Hepatocyte (in vitro differentiated cells): Measurements from ENCODE around the gene IMP3. TPM values are rescaled to one million over a fixed set of nuclear protein-coding genes. Genes with fewer than 3 reads are reported as not detected.

ENCODE experiments used
- DNase-seq: peaks from one replicate; pipeline ENCODE4 v3.0.0-alpha.2; 2016; ENCODE audit warnings: low spot score
- H2AFZ ChIP-seq: fragments of 200-600 bp; sonication (generic); 2 replicates; pipeline ENCODE4 v1.6.0; 2016; ENCODE audit warnings: antibody characterized with exemption, mild to moderate bottlenecking
- H3K27ac ChIP-seq: fragments of 200-600 bp; sonication (generic); 2 replicates; pipeline ENCODE4 v1.5.1; 2016; ENCODE audit warnings: mild to moderate bottlenecking
- H3K27me3 ChIP-seq: fragments of 200-600 bp; sonication (generic); 2 replicates; pipeline ENCODE4 v1.6.1; 2016
- H3K36me3 ChIP-seq: fragments of 200-600 bp; sonication (generic); replicated peaks from 2 replicates; pipeline ENCODE4 v1.5.1; 2016; ENCODE audit warnings: low read depth; ENCODE audit not compliant: insufficient read depth
- H3K4me1 ChIP-seq: fragments of 200-600 bp; sonication (generic); 2 replicates; pipeline ENCODE4 v1.5.1; 2016; ENCODE audit warnings: mild to moderate bottlenecking, moderate library complexity; ENCODE audit not compliant: insufficient read depth
- H3K4me2 ChIP-seq: fragments of 200-600 bp; sonication (generic); 2 replicates; pipeline ENCODE4 v1.6.0; 2016
- H3K4me3 ChIP-seq: fragments of 200-600 bp; sonication (generic); 2 replicates; pipeline ENCODE4 v1.5.1; 2016; ENCODE audit warnings: mild to moderate bottlenecking
- H3K79me2 ChIP-seq: fragments of 200-600 bp; sonication (generic); 2 replicates; pipeline ENCODE4 v1.6.0; 2017; ENCODE audit warnings: mild to moderate bottlenecking
- H3K9me2 ChIP-seq: fragments of 200-600 bp; sonication (generic); replicated peaks from 2 replicates; pipeline ENCODE4 v1.6.0; 2017; ENCODE audit warnings: mild to moderate bottlenecking; ENCODE audit not compliant: insufficient read depth
- H3K9me3 ChIP-seq: fragments of 200-600 bp; sonication (generic); 2 replicates; pipeline ENCODE4 v1.5.1; 2016; ENCODE audit warnings: low read depth, mild to moderate bottlenecking
- H4K20me1 ChIP-seq: fragments of 200-600 bp; sonication (generic); 2 replicates; pipeline ENCODE4 v1.6.0; 2016; ENCODE audit warnings: mild to moderate bottlenecking; ENCODE audit not compliant: insufficient read depth, poor library complexity, severe bottlenecking
- EZH2 ChIP-seq: fragments of 200-600 bp; sonication (generic); IDR thresholded peaks from 2 replicates; pipeline ENCODE4 v1.6.1; 2016; ENCODE audit warnings: antibody characterized with exemption, mild to moderate bottlenecking, borderline replicate concordance
- EZH2phosphoT487 ChIP-seq: fragments of 200-600 bp; sonication (generic); IDR thresholded peaks from one replicate; pipeline ENCODE4 v1.6.1; 2018; ENCODE audit warnings: antibody characterized with exemption, mild to moderate bottlenecking, low read depth, moderate library complexity; ENCODE audit not compliant: unreplicated experiment, severe bottlenecking
- WGBS: methylation state at CpG from one replicate; pipeline ENCODE4 v1.1.6; 2016; ENCODE audit warnings: low lambda C conversion rate; ENCODE audit errors: missing lambda C conversion rate; 5-methylcytosine and 5-hydroxymethylcytosine counted together
- polyA plus RNA-seq: library from polyadenylated mRNA; unstranded; fragments of >200 nt; fragmentation: Nextera tagmentation; extraction: Ambion mirVana; gene quantifications from 2 replicates; pipeline ENCODE4 v1.2.1, GENCODE V29; 2016
- total RNA-seq: library from RNA; depleted of rRNA; stranded (reverse); fragments of >200 nt; gene quantifications from 2 replicates; pipeline ENCODE4 v1.2.3, GENCODE V29; 2014
- TF ChIP-seq, protein P1 (sequence below): fragments of 200-600 bp; sonication (generic); IDR thresholded peaks from 2 replicates; pipeline ENCODE4 v1.5.1; 2016; ENCODE audit warnings: antibody characterized with exemption, mild to moderate bottlenecking; ENCODE audit not compliant: poor library complexity

The IMP3 gene
- total and polyA plus RNA-seq, 2 experiments from 2014 or later = 144 to 155 TPM

DNA sequence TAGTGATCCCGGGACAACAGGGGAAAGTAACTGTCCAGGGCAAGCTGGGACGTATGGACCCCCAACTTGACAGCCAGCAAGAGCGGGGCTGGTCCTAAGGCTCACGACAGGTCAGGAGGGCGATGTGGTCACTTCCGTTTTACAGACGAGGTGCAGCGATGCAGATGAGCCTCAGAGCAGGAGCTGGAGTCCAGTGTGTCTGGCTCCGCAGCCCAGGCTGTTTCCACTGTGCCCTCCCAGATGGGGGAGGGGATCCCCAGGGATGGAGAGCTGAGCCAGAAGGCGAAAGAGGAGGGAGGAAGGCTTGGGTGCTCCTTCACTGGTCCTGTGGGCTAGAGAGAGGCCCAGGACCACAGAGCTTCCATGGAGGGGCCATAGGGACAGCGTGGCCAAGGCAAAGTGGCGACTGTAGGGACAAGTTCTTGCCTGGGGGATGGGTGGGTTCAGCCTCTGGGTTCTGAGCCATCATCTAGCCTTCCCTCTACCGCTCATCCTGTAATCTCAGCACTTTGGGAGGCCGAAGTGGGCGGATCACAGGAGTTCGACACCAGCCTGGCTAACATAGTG, 13.4 kb upstream of the IMP3 start:
- Histone ChIP-seq H3K9me3 (no peaks in the 10 kb centered on the region), H3K4me1 (peaks cover 50% of the 10 kb centered on the region), H3K27me3 (no peaks in the 10 kb centered on the region), H3K79me2 (peaks cover 86% of the 10 kb centered on the region), H3K27ac (no peak overlapping the region), H3K36me3 (no peaks in the 10 kb centered on the region), H3K4me3 (no peak overlapping the region), H3K9me2 (no peaks in the 10 kb centered on the region), H4K20me1 (peaks cover 66% of the 10 kb centered on the region), H2AFZ (no peak overlapping the region), H3K4me2 (peak overlapping the region; percentile 95)
- 88% methylated on average over 16 of the region's 16 CpGs for WGBS
- no peak for DNase-seq
- TF ChIP-seq, protein P1, sequence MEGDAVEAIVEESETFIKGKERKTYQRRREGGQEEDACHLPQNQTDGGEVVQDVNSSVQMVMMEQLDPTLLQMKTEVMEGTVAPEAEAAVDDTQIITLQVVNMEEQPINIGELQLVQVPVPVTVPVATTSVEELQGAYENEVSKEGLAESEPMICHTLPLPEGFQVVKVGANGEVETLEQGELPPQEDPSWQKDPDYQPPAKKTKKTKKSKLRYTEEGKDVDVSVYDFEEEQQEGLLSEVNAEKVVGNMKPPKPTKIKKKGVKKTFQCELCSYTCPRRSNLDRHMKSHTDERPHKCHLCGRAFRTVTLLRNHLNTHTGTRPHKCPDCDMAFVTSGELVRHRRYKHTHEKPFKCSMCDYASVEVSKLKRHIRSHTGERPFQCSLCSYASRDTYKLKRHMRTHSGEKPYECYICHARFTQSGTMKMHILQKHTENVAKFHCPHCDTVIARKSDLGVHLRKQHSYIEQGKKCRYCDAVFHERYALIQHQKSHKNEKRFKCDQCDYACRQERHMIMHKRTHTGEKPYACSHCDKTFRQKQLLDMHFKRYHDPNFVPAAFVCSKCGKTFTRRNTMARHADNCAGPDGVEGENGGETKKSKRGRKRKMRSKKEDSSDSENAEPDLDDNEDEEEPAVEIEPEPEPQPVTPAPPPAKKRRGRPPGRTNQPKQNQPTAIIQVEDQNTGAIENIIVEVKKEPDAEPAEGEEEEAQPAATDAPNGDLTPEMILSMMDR = no peak
- TF ChIP-seq EZH2phosphoT487 (no peak), EZH2 (no peak)

DNA sequence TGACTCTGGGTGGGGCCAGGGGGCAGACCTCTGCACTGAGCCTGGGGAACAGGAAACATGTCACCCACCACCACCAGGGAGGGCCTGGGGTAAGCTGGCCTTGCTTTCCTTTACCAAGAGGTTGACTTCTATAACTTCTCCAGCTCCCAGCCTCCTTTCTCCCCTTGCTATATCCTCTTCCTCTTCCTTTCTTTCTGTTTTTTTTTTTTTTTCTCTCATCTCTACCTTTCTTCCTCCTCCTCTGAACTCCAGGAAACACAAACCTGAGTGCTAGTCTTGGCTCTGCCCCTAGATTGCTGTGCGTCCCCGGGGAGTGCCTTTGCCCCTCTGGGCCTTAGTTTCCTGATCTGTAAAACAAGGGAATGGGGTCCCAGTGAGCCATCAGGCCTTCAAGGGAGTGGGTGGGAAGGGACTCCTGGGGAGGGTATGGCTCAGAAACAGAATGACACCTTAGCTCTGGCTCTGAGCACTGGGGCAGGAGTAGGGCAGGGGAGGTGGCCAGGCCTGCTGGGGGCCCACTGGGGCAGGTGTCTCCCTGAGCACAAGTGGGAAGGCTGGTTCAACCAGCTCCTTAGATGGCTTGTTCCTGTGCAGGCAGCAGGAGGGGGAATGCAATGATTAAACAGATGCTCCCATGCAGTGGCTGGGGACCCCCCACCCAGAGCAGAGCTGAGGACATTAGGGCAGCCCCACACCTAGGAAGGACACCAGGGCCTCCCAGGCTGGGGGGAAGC, 12.0 kb upstream of the IMP3 start:
- H4K20me1 ChIP-seq = peaks cover 66% of the 10 kb centered on the region
- no peaks in the 10 kb centered on the region for H3K36me3 ChIP-seq
- no peak for DNase-seq
- H3K9me3 ChIP-seq = no peaks in the 10 kb centered on the region
- no peaks in the 10 kb centered on the region for H3K9me2 ChIP-seq
- 89% methylated on average over 2 of the region's 2 CpGs for whole genome bisulfite sequencing
- H3K79me2 ChIP-seq = peaks cover 92% of the 10 kb centered on the region
- H3K4me1 ChIP-seq = peaks cover 50% of the 10 kb centered on the region
- H3K4me3 ChIP-seq = peak overlapping the region; percentile 4
- H3K27ac ChIP-seq = no peak overlapping the region
- no peak for TF ChIP-seq EZH2
- H2AFZ ChIP-seq = no peak overlapping the region
- H3K4me2 ChIP-seq = peak overlapping the region; percentile 95
- H3K27me3 ChIP-seq = no peaks in the 10 kb centered on the region

DNA sequence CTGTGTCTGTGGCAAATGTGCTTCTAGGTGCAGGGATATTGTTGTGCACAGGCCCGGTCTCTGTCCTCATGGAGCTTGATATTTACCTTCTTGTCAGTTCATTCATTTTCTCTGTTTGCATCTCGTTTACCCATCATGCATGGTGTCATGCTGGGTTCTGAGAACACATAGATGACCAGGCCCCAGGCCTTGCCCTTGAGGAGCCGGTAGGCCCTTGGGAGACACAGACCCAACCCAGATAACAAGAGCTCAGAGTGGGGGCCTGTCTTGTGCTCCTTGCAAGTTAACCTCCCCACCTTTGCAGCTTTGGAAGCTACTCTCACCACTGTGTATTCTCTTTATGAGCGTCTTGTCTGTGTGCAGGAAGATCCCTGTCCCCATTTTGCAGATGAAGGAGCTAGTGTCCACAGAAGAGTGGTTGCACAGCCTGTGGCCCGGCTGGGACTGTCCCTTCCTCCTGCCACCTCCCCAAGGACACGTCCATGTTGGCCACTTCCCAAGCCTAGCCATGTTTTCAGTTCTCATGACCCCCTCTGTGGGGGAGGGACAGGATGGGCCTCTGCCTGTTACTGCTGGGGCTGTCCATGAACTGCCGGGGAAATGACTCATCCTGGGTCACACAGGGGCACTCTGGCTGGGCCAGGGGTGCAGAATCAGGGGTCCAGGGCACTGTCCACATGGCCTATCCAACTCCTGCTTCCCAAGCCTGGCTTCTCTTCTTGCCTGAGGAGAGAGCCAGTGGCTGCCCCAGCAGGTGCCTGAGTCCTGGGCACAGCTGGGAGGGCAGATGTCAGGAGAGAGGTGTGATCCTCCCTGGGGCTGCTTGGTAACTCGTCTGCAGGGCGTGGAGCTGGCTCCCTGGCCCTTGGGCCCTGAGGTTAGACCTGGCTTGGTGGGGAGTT, 11.1 kb upstream of the IMP3 start:
- 55% methylated on average over 9 of the region's 9 CpGs for WGBS
- H3K9me2 ChIP-seq = no peaks in the 10 kb centered on the region
- H3K4me1 ChIP-seq = peaks cover 57% of the 10 kb centered on the region
- H4K20me1 ChIP-seq = peaks cover 61% of the 10 kb centered on the region
- H3K9me3 ChIP-seq = no peaks in the 10 kb centered on the region
- peak; percentile 34 for DNase-seq
- H3K27me3 ChIP-seq = no peaks in the 10 kb centered on the region
- peaks cover 93% of the 10 kb centered on the region for H3K79me2 ChIP-seq
- no peak overlapping the region for H2AFZ ChIP-seq
- H3K4me3 ChIP-seq = peak overlapping the region; percentile 4
- no peak overlapping the region for H3K27ac ChIP-seq
- TF ChIP-seq EZH2phosphoT487 (no peak), EZH2 (no peak)
- H3K36me3 ChIP-seq = no peaks in the 10 kb centered on the region
- H3K4me2 ChIP-seq = peak overlapping the region; percentile 95

DNA sequence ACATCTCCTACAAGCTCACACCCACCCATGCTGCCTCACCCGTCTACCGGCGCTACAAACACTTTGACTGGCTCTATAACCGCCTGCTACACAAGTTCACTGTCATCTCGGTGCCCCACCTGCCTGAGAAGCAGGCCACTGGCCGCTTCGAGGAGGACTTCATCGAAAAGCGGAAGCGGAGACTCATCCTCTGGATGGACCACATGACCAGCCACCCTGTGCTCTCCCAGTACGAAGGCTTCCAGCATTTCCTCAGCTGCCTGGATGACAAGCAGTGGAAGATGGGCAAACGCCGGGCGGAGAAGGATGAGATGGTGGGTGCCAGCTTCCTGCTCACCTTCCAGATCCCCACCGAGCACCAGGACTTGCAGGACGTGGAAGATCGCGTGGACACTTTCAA, 9.8 kb upstream of the IMP3 start:
- WGBS = 95% methylated on average over 18 of the region's 18 CpGs
- Histone ChIP-seq H3K9me3 (no peaks in the 10 kb centered on the region), H3K4me2 (peak overlapping the region; percentile 95), H3K79me2 (peaks cover 91% of the 10 kb centered on the region), H3K4me3 (no peak overlapping the region), H3K27me3 (no peaks in the 10 kb centered on the region), H4K20me1 (peaks cover 48% of the 10 kb centered on the region), H3K36me3 (no peaks in the 10 kb centered on the region), H3K9me2 (no peaks in the 10 kb centered on the region), H3K4me1 (peaks cover 62% of the 10 kb centered on the region), H2AFZ (no peak overlapping the region), H3K27ac (no peak overlapping the region)
- DNase-seq = no peak
- no peak for TF ChIP-seq EZH2
- TF ChIP-seq EZH2phosphoT487 = no peak
- TF ChIP-seq, protein P1 = no peak
